Cardiac muscle cell (in vitro differentiated cells and primary cell): ENCODE measurements around the gene RASA1. TPM values are rescaled to one million over a fixed set of nuclear protein-coding genes. Genes with fewer than 3 reads are reported as not detected.

Experiments
- DNase-seq, 2 donors: peaks; one replicate each; pipeline versions ENCODE4 v3.0.0 to v3.0.0-alpha.2; 2010 to 2017; ENCODE audit warnings: low read depth in 1 of 2, low spot score in 1 of 2
- H3K27ac ChIP-seq: fragments of 200-600 bp; sonication (generic); 2 replicates; pipeline ENCODE4 v1.5.1; 2016
- H3K27me3 ChIP-seq: fragments of 200-600 bp; sonication (generic); 2 replicates; pipeline ENCODE4 v1.6.0; 2016; ENCODE audit warnings: control low read depth
- H3K36me3 ChIP-seq: fragments of 200-600 bp; sonication (generic); 2 replicates; pipeline ENCODE4 v1.5.1; 2016; ENCODE audit warnings: control low read depth
- H3K4me1 ChIP-seq: fragments of 200-600 bp; sonication (generic); 2 replicates; pipeline ENCODE4 v1.8.1; 2017; ENCODE audit warnings: low read depth, mild to moderate bottlenecking, mixed run types
- H3K4me3 ChIP-seq: fragments of 200-600 bp; sonication (generic); 2 replicates; pipeline ENCODE4 v1.5.1; 2016; ENCODE audit warnings: mild to moderate bottlenecking
- H3K9me3 ChIP-seq: fragments of 200-600 bp; sonication (generic); 2 replicates; pipeline ENCODE4 v1.5.1; 2017; ENCODE audit warnings: low read depth, mild to moderate bottlenecking, control low read depth
- polyA plus RNA-seq: library from polyadenylated mRNA; unstranded; fragments of >200 nt; fragmentation: Nextera tagmentation; extraction: Ambion mirVana; gene quantifications from 2 replicates; pipeline ENCODE4 v1.2.1, GENCODE V29; 2016
- total RNA-seq: library from RNA; depleted of rRNA; stranded (reverse); fragments of >200 nt; gene quantifications from 2 replicates; pipeline ENCODE4 v1.2.3, GENCODE V29; 2016
- TF ChIP-seq, protein P1 (sequence below): IDR thresholded peaks from 2 replicates; pipeline ENCODE4 v1.5.1; 2012; ENCODE audit warnings: low read depth, mild to moderate bottlenecking, low read length

Gene RASA1
- total and polyA plus RNA-seq, 2 experiments from 2014 or later: 16.1 to 27.0 TPM

- DNase-seq: peak in 1 of 2 donors; percentile 77
- H3K27ac ChIP-seq: no peak overlapping the region
- peaks cover 87% of the 10 kb centered on the region for H3K36me3 ChIP-seq
- TF ChIP-seq, protein P1, sequence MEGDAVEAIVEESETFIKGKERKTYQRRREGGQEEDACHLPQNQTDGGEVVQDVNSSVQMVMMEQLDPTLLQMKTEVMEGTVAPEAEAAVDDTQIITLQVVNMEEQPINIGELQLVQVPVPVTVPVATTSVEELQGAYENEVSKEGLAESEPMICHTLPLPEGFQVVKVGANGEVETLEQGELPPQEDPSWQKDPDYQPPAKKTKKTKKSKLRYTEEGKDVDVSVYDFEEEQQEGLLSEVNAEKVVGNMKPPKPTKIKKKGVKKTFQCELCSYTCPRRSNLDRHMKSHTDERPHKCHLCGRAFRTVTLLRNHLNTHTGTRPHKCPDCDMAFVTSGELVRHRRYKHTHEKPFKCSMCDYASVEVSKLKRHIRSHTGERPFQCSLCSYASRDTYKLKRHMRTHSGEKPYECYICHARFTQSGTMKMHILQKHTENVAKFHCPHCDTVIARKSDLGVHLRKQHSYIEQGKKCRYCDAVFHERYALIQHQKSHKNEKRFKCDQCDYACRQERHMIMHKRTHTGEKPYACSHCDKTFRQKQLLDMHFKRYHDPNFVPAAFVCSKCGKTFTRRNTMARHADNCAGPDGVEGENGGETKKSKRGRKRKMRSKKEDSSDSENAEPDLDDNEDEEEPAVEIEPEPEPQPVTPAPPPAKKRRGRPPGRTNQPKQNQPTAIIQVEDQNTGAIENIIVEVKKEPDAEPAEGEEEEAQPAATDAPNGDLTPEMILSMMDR: no peak
- H3K27me3 ChIP-seq: no peaks in the 10 kb centered on the region
- H3K4me3 ChIP-seq: no peak overlapping the region
- H3K9me3 ChIP-seq: no peaks in the 10 kb centered on the region
- no peaks in the 10 kb centered on the region for H3K4me1 ChIP-seq
Measured at GRCh38 chr5:87394411-87395165, 126.9 kb downstream of the RASA1 start.

- TF ChIP-seq, protein P1: no peak
- H3K27me3 ChIP-seq: no peaks in the 10 kb centered on the region
- H3K4me3 ChIP-seq: no peak overlapping the region
- DNase-seq: no peak
- H3K36me3 ChIP-seq: peaks cover 66% of the 10 kb centered on the region
- no peak overlapping the region for H3K27ac ChIP-seq
- H3K4me1 ChIP-seq: peaks cover 2% of the 10 kb centered on the region
- no peaks in the 10 kb centered on the region for H3K9me3 ChIP-seq
Measured at GRCh38 chr5:87398981-87399614, 131.4 kb downstream of the RASA1 start.

DNA sequence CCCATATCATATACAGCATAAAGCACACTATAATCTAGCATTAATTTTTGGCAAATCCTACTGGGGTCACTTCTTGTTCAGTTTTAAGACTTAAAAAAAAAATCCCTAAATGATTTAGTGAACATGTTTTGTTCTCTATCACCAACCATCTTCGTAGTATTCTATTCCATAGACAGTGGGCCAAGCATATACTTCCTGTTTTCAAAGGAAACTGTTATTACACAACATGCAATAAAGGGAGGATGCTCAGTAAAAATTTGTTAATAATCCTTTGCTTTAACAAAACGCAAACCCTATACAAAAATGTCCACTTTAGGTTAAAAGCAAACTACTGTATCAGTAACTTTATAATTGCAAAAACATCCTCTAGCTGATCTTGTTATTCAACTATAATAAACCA is 132.0 kb downstream of the RASA1 start:
- H3K27me3 ChIP-seq: no peaks in the 10 kb centered on the region
- peaks cover 60% of the 10 kb centered on the region for H3K36me3 ChIP-seq
- no peaks in the 10 kb centered on the region for H3K9me3 ChIP-seq
- no peak for DNase-seq
- no peak overlapping the region for H3K27ac ChIP-seq
- no peak overlapping the region for H3K4me3 ChIP-seq
- TF ChIP-seq, protein P1: no peak
- peaks cover 8% of the 10 kb centered on the region for H3K4me1 ChIP-seq

- peak; percentile 14 to 64 for DNase-seq
- TF ChIP-seq, protein P1: peak; percentile 58
- Histone ChIP-seq H3K4me1 (peaks cover 9% of the 10 kb centered on the region), H3K27me3 (no peaks in the 10 kb centered on the region), H3K36me3 (peaks cover 54% of the 10 kb centered on the region), H3K9me3 (no peaks in the 10 kb centered on the region), H3K27ac (no peak overlapping the region), H3K4me3 (no peak overlapping the region)
Measured at GRCh38 chr5:87400305-87400899, 132.7 kb downstream of the RASA1 start.

DNA sequence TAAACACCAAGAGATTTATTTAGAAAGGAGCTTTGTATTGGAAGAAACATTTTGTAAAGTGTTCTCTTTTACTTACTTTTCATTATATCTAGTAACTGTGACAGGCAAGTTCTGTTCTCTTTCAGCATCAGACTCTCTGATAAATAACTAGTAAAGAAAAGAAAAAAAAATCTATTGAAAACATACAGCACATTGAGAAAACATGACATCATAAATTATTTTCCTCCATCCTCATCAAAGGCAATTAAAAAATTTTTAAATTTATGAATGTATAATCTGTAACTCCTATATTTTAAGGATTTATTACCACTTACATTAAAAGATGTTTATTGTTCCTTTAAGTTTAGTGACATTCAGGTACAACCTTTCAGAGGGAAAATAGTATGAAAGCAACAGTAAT is 133.9 kb downstream of the RASA1 start:
- no peaks in the 10 kb centered on the region for H3K9me3 ChIP-seq
- no peak overlapping the region for H3K4me3 ChIP-seq
- peaks cover 9% of the 10 kb centered on the region for H3K4me1 ChIP-seq
- no peaks in the 10 kb centered on the region for H3K27me3 ChIP-seq
- TF ChIP-seq, protein P1: no peak
- H3K36me3 ChIP-seq: peaks cover 51% of the 10 kb centered on the region
- no peak for DNase-seq
- H3K27ac ChIP-seq: no peak overlapping the region
